Pulmonary artery endothelial cell (primary cell): Measurements from ENCODE around the gene CATSPER4. TPM values are rescaled to one million over a fixed set of nuclear protein-coding genes. Genes with fewer than 3 reads are reported as not detected.

Source experiments
- DNase-seq: peaks from one replicate; pipeline ENCODE4 v3.0.0-alpha.2; 2011; ENCODE audit warnings: low read depth, low spot score
- total RNA-seq: library from RNA; depleted of rRNA; stranded (reverse); fragments of >200 nt; gene quantifications from 2 replicates; pipeline ENCODE4 v1.2.3, GENCODE V29; 2014

The CATSPER4 gene
- not detected in 2 replicates for total RNA-seq

DNA sequence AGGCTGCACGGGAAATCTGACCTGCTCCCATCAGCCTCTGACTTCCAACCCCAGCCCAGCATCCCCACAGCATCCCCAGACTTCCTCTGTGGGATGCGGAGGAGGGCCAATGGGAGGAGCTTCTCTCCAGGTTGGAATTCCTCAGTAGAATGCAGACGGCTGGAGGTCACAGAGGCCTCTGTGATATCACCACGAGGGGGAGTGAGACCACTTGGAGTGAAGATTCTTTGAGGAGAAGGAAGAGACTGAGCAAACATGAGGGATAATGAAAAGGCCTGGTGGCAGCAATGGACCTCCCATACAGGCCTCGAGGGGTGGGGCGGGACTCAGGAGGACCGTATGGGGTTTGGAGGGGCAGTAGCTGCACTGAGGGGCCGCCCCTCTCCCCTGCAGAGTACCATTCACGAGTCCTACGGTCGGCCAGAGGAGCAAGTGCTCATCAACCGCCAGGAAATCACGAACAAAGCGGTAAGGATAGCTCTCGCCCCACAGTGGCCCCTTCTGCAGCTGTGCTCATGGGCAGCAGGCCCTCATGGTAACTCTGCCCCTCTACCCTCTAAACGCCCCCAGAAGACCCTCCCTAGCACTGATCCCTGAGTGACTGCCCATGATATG lies at the start of gene CATSPER4:
Gene CATSPER4, plus strand, starts transcription at position 230 of the 615 bp plus-strand sequence. Its CDS starts 26 bp downstream, at position 256.
- no peak for DNase-seq

DNA sequence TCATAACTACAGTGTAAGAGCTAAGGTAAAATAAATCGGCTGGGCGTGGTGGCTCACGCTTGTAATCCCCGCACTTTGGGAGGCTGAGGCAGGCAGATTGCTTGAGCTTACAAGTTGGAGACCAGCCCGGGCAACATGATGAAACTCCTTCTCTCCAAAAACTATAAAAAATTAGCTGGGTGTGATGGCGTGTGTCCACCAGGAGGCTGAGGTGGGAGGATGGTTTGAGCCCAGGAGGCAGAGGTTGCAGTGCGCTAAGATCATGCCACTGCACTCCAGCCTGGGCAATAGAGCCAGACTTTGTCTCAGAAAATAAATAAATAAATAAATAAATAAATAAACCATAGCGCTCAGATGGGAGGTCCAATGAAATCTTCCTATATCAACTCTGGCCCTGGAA lies 48.2 kb upstream of the CATSPER4 start:
- no peak for DNase-seq

DNA sequence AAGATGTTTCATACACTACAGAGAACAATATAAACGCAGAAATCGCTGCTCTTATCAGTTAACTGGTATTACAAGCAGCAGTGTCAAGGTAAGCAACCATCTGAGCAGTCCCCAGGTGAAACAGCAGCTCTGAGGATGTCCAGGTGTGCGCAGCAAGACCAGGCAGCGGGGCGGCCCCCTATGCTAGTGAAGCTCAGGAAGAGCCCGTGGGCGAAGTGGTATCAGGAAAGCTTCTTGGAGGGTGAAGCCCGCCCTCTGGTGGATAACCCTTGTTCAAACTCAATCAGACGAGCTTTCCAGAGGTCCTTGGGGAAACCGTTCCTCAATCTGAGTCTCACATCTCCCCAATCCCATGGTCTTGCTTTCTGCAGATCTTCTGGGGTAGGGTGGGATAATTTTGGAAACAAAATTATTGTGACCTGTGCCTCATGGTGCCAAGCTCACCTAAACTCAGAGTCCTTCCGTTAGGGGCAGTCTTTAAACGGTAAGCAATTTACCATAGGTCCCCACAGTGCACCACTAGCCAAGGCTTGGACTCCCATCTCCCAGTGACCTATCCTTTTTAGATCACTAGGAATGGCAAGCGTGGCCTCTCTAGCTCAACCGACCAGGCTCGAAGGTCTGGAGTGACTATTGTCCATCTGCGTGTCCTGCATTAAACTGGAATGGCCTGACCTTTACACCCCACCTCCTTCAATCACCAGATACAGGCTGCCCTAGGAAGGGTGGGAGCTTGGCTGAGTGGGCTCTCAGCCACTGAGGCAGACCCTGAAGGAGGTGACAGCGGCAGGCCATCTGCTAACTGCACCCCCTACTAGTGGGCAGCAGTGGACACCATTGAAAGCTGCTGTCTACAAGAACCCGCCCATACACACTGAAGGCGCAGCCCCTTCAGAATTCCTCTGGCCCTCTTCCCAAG lies 45.1 kb upstream of the CATSPER4 start:
- DNase-seq, result peak; percentile 45

DNA sequence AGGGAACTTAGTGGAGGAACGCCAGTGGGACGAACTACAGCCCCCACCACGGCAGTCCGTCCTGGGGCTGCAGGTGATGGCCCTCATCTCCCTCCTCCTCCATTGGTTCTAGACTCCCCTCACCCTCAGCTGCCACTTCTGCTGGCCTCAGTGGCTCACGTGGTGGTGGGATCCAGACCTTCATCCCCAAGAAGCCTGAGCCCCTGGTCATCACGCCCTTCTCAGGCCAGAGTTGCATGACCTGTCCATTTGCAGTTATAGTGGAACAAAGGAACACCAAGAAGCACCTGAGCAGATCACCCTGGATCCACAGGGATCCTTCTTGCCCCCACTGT lies 44.5 kb upstream of the CATSPER4 start:
- no peak for DNase-seq

DNA sequence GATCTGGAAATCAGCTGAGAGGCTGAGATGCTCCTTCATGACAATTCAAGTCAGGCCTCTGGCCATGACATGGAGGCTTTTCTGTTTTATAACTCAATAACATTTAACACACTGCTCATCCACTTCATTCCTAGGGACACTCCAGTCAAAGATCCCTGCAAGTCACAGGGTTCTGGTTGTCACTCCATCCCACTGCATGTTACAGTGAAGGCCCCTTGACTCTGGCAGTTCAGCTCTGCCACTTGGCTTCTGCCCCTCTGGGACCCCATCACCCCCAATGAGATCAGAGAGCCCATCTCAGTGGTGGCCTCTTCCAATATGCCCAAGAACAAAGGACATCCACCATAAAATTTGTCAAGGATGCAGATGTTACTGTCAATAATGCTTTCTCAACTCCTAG lies 41.5 kb upstream of the CATSPER4 start:
- DNase-seq, result no peak

DNA sequence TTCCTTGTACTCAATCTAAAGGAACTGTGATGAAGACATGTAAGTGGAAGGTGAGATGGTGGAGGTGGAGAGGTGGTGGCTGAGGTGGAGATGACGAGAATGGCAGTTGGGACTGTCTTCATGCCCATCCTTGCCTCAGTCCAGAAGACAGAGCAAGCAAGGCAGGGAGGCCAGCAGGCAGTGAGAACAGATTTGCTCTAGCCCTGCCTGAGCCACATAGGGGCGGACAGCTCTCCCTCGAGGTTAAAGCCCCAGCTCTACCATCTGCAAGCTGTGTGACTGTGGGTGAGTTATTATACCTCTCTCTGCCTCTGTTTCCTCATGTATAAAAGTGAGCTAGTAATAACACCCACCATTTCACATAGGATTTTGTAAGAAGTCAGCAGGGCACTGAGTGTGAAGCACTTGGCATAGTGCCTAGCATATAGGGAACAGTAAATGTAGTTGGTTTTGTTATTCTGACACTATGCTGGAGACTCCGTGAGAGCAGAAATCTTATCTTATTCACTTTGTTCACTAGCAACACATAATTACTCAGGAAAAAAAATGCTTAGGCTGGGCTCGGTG lies 36.4 kb upstream of the CATSPER4 start:
- DNase-seq, result no peak

DNA sequence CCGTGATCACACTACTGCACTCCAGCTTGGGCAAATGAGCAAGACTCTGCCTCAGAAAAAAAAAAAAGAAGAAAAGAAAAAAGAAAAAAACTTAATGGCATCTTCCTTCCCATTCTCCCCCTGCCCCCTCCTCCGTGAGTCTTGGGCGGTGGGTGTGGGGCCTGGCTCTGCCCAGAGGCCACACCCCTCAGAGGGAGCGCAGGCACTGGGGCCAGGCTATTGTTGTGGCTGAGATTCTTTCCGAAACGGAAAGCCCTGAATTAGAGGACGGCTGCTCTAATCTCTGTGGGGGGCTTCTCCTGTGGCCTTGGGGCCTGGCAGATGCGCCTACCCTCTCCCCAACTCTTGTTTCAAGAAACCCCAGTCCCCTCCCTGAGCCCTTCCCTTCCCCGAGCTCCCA lies 35.7 kb upstream of the CATSPER4 start:
- DNase-seq, result no peak

DNA sequence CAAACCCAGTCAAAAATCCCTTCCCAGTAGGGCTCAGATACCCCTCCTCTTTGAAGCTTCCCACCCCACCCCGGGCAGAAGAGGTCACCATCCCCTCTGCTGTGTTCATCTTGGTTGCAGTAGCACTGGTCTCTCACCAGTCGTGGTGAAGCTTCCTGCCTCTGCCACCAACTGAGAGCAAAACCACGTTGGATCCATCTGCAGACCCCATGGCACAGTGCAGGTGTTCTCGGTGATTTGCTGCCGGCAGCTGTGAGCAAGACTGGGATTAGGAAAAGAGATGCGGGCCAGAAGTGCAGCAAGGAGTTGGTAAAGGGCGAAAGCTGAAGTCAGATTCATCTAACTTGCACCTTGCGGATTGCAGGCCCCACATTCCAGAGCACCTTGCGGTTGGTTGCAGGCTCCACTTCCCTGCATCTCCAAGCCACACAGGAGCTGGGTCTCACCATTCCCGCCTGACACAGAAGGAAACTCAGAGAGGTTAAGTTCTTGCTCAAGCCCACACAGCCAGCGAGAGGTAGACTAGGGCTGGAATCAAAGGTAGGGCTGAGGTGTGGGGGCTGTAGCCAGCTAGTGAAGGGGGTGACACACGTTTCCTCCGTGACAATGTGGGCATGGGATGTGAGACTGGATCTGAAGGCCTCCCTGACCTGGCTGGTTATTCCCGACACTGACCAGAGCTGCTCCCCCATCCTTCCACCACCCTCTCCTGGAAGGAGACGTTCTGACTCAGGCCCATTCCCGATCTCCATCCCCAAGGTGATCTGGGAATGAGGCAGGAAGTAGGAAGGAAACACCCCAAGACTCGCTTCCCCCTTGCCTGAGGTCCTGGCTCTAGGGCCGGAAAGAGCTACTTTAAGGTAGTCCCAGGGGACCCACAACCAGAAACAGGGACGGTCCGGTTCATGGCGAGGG lies 34.8 kb upstream of the CATSPER4 start:
- no peak for DNase-seq

DNA sequence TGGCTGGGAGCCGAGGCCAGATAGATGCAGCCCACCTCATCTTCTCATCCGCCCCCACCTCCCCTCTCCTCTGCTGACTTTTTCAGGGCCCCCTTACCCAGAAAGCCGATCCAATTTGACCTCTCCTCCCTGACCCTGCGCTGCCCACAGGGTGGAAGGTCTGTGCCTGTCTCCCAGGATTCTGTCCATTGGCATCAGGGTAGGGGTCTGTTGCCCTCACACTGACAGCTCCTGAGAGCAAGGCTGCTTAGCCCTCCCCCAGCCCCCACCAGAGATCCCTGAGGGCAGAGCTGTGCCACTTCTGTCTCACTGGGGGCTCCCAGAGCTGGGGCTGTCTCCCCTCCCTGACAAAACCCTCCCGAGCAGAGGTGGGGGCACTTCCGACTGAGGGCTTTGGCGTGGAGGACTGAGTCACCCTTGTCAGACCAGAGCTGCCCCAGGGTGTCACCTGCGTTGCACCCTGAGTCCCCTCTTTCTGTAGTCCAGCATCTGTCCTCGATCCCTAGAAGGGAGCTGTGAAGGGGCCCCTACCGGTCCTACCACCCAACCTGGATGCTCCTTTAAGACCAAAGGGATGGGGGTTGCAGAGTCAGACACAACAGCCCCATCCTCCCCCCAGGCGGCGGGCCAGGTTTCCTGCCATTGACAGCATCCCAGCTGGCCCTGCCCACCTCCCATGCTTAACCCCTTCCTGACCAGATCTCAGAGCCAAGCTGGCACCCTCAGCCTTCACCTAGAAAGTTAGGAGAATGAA lies 33.9 kb upstream of the CATSPER4 start:
- DNase-seq, result no peak

DNA sequence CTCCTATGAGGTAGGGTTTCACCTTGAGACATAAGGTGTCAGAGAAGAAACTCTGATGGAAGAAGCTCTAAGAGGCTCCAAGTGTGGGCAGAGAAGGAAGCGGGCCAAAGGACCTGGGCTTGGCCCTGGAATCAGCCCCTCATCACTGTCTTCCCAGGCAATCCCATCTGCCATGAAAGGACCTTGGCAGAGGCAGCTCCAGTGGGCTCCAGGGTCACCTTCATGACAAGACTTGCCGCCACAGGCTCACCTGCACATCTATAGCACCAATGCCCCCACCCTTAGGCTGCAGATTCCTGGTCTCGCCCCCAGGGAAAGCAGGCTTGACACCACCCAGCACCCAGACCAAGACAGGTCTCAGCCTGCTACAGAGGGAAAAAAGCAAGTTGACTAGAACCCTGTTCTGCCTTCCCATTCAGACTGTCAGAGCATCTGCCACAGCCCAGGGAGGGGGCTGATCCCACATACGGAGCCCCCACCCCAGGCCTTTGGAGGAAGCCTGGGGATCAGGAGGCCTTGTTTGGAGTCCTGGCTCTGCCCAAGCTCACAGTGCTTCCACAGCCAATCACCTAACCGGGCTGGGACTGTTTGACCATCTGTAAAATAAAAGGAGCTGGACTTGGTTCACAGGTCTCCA lies 32.0 kb upstream of the CATSPER4 start:
- no peak for DNase-seq

DNA sequence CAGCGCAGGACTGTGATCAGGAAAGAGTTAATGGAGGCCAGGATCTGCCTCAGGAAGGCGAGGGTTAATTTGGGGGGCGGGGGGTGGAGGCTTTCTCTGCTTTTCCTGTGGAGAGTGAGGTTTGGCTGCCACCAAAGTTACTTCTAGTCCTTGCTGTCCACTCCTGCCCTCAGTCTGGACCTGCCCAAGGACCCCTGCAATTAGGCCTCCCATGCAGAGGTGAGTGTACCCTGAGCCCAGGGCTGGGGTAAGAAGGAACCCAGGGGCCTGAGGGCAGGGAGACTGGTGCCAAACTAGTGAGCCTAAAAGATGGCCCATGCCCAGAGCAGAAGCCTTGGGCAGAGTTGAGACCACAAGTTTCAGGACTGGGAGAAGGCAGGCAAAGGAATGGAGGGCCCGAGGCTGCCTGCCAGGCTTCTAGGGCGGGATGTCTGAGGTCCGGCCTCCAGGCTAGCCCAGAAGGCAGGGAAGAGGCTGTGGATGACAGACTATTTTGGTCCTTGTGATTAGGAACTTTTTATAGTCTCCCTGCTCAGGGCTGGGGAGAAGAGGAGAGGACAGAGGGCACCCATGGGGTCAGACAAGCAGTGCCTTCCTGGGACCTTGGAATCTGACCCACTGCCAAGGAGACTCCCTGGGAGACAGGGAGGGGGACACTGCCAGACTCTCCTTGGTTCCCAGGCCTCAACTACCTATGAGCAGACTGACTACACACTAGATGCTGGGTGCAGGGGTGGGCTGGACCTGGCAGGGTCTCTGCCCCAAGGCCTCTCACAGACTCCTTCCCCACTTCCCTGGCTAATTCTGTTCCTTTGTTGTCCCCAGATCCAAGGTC lies 31.3 kb upstream of the CATSPER4 start, which contains the start of gene FAM110D:
Gene FAM110D, plus strand, starts transcription at position 172 of the 835 bp plus-strand sequence. CDS start 2,213 bp downstream, outside the sequence.
- DNase-seq, result no peak

DNA sequence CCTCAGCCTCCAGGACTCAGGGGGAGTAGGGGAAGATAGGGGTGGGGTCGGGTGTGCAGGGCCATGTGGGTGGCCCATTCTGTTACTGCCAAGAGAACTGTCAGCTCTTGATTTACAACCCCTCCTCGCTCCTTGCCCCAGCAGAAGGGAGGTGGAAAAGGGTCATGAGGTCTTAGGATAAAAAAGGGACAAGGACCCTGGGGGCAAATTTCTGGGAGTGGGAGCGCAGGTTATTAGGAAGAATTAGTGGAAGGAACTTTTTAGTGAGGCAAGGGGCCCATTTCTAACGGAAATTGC lies 30.7 kb upstream of the CATSPER4 start:
- DNase-seq, result no peak

DNA sequence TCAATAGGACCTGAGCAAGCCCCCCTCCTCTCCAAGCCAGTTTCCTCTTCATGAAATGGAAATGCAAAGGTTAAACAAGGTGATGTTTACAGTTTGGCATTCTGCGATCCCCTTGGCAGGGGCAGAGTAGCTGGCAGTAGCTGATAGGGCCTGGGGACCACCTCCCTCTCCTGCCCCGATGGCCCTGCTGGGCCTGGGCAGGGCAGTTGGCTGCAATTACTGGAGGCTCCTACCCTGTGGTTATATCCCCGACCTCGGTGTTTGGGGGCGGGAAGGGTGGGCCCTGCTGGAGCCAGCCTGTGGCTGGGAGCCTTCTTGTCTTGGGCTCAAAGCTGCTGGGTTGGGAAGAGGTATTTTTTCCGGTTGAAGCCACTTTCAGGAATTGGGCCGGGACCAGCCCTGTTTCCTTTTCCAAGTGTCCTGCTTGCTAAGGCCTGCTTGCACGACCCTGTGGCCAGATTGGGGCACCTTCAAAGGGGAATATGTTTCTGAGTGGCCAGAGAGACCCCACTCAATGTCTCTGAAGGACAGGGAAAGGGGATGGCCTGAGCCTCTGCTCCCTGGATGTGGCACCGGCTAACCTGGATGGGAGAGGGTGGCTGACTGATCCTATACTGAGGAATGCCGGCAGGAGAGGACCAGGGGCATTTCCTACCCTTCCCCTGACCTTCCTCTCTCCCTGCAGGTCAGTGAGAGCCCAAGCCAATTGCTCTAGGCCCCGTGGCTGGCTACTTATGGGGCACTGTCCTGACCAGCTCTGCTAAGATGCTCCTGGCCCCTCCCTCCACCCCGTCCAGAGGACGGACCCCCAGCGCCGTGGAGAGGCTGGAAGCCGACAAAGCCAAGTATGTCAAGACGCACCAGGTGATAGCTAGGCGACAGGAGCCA lies 29.6 kb upstream of the CATSPER4 start:
- DNase-seq, result no peak

DNA sequence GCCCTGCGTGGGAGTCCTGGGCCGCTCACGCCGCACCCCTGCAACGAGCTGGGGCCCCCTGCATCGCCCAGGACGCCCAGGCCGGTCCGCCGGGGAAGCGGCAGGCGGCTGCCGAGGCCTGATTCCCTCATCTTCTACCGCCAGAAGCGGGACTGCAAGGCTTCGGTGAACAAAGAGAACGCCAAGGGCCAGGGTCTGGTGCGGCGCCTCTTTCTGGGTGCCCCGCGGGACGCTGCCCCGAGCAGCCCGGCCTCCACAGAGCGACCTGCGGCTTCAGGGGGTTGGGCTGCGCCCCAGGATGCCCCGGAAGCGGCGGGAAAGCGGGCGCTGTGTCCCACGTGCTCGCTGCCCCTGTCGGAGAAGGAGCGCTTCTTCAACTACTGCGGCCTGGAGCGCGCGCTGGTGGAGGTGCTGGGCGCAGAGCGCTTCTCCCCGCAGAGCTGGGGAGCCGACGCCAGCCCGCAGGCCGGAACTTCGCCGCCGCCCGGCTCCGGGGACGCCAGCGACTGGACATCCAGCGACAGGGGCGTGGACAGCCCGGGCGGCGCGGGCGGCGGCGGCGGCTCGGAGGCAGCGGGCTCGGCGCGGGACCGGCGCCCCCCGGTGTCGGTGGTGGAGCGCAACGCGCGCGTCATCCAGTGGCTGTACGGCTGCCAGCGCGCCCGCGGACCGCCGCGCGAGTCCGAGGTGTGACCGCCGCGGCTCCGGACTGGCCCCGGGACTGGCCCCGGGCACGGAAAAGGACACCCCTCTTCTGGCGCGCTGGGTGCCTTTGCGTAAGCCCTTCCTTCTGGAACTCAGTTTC lies 28.8 kb upstream of the CATSPER4 start:
- no peak for DNase-seq

DNA sequence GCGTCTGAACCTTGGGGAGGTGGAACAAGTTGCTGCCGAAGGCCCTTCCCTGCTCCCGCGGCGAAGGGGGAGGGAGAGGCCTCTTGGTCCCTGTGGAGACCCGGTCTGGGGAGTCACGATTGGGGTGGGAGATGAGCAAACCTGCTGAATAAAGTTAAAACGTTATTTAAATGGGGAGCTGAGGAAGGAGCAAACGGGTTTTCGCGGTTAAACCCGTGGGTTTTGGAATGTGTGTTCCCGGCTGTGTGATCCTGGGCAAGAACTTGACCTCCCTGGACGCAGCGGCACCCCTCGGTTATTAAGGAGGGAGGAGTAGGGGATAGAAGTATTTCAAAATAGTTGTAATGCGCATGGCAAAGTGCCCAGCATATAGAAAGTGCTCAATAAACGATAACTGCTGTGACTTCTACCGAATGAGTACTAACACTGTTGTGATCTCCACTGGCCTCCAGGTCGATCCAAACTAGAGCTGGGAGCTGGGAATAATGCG lies 28.1 kb upstream of the CATSPER4 start:
- DNase-seq, result no peak

DNA sequence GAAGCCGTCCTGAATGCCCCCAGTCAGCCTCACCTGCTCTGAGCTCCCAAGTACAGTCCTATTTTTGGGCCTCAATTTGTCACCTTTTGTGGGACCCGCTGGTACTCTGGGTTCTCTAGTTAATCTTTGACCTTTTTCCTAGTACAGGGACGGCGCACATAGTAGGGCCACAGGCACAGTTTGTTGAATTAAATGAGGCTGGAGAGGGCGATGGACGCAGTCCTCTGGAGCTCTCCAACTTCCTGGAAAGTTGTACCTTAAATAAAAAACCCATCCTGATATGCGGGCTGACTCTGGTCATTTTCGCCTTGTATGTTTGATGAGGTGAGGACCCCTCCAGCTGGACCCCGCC lies 26.7 kb upstream of the CATSPER4 start:
- no peak for DNase-seq

DNA sequence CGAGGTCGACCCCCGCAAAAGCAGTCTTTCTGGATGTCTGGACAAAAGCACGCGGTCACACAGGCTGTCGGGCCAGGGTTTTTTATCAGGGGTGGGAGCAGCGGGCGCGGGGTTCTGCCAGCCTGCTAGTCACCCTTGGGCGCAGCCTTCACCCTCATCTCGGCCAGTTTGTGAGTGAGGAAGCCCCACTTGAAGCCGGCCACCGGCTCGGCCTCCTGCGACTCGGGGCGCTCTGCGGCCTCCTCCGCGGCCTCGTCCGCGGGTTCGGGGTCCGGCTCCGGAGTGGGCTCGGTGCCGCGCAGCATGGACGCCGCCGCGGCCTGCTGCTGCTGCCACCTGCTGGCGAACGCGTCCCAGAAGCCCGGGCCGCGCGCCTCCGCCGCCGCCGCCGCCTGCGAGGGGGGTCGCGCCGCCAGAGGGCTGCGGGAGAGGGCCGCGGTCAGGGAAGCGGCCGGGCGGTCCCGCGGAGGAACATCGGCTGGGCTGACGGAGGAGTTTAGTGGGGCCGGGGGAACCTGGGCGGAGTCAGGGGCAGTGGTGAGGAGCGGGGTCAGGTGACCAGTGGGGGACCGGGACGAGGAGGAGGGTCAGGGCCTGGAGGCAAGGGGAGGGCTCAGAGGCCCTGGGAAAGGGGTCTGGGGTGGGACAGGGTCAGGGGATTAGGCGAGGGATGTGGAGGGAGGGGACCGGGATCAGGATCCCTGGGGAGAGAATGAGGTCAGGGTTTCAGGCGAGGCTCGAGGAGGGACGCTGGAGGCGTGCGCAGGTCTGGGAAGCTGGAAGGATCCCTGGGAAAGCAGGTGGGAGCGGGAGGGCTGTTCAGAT lies 26.2 kb upstream of the CATSPER4 start:
- DNase-seq, result no peak
